Measurements from ENCODE around the gene FMN1. TPM values are rescaled to one million over a fixed set of nuclear protein-coding genes. Genes with fewer than 3 reads are reported as not detected.

Gene FMN1
- total RNA-seq, 2 donors from 2014 or later = 13.7 to 17.1 TPM

GRCh38 chr15:32859251-32859650, 335.3 kb downstream of the FMN1 start:
- ATAC-seq = no peak
- DNase-seq = no peak
- H3K4me3 ChIP-seq = no peak overlapping the region
- H3K27ac ChIP-seq = no peak overlapping the region
- TF ChIP-seq CTCF (IDR thresholded peaks at IDR 0.05) (no peak), POLR2A (IDR thresholded peaks at IDR 0.05) (no peak)
- no peaks in the 10 kb centered on the region for H3K27me3 ChIP-seq
- H3K36me3 ChIP-seq (replicated peaks in 1 of 2; ENCODE audit: insufficient read depth in 1 of 2, low read depth in 2 of 2) = no peaks in the 10 kb centered on the region
- H3K9me3 ChIP-seq = no peaks in the 10 kb centered on the region
- no peaks in the 10 kb centered on the region for H3K4me1 ChIP-seq
- WGBS, 2 donors = 86 to 89% methylated on average over 3 of the region's 3 CpGs
- intact Hi-C loops (cut with DNase I) = no loop called here

- TF ChIP-seq POLR2A (IDR thresholded peaks at IDR 0.05) (no peak), CTCF (IDR thresholded peaks at IDR 0.05) (no peak)
- Histone ChIP-seq H3K4me3 (no peak overlapping the region), H3K9me3 (no peaks in the 10 kb centered on the region), H3K27ac (no peak overlapping the region), H3K36me3 (replicated peaks in 1 of 2; ENCODE audit: insufficient read depth in 1 of 2, low read depth in 2 of 2) (no peaks in the 10 kb centered on the region), H3K4me1 (no peaks in the 10 kb centered on the region), H3K27me3 (no peaks in the 10 kb centered on the region)
- intact Hi-C loops (cut with DNase I) = no loop called here
- ATAC-seq (no peak), DNase-seq (no peak)
- WGBS, 2 donors = 59 to 89% methylated on average over 2 of the region's 2 CpGs
Measured at GRCh38 chr15:32857732-32858131, 336.8 kb downstream of the FMN1 start.

- no peaks in the 10 kb centered on the region for H3K9me3 ChIP-seq
- ATAC-seq = no peak
- no peak for DNase-seq
- no peaks in the 10 kb centered on the region for H3K4me1 ChIP-seq
- H3K27ac ChIP-seq = no peak overlapping the region
- H3K36me3 ChIP-seq (replicated peaks in 1 of 2; ENCODE audit: insufficient read depth in 1 of 2, low read depth in 2 of 2) = no peaks in the 10 kb centered on the region
- intact Hi-C loops (cut with DNase I) = no loop called here
- H3K27me3 ChIP-seq = no peaks in the 10 kb centered on the region
- TF ChIP-seq POLR2A (IDR thresholded peaks at IDR 0.05) (no peak), CTCF (IDR thresholded peaks at IDR 0.05) (no peak)
- H3K4me3 ChIP-seq = no peak overlapping the region
- 68 to 90% methylated on average over 4 of the region's 4 CpGs for WGBS, 2 donors
Measured at GRCh38 chr15:32856753-32857152, 337.8 kb downstream of the FMN1 start.

- H3K27me3 ChIP-seq = no peaks in the 10 kb centered on the region
- no peak for TF ChIP-seq POLR2A (IDR thresholded peaks at IDR 0.05)
- TF ChIP-seq CTCF (IDR thresholded peaks at IDR 0.05) = no peak
- no peaks in the 10 kb centered on the region for H3K9me3 ChIP-seq
- H3K27ac ChIP-seq = no peak overlapping the region
- no peaks in the 10 kb centered on the region for H3K4me1 ChIP-seq
- no peak overlapping the region for H3K4me3 ChIP-seq
- ATAC-seq (peak; percentile 47), DNase-seq (peak in 1 of 4 donors; percentile 22)
- intact Hi-C loops (cut with DNase I) = no loop called here
- no peaks in the 10 kb centered on the region for H3K36me3 ChIP-seq (replicated peaks in 1 of 2; ENCODE audit: insufficient read depth in 1 of 2, low read depth in 2 of 2)
Measured at GRCh38 chr15:32855942-32856341, 338.6 kb downstream of the FMN1 start.

GRCh38 chr15:32853592-32853991, 340.9 kb downstream of the FMN1 start:
- H3K27ac ChIP-seq = no peak overlapping the region

More at GRCh38 chr15:32853592-32853991, 340.9 kb downstream of the FMN1 start:
- Histone ChIP-seq H3K9me3 (no peaks in the 10 kb centered on the region), H3K4me3 (no peak overlapping the region), H3K36me3 (replicated peaks in 1 of 2; ENCODE audit: insufficient read depth in 1 of 2, low read depth in 2 of 2) (no peaks in the 10 kb centered on the region), H3K4me1 (no peaks in the 10 kb centered on the region), H3K27me3 (no peaks in the 10 kb centered on the region)
- ATAC-seq (no peak), DNase-seq (no peak)
- no peak for TF ChIP-seq POLR2A (IDR thresholded peaks at IDR 0.05)
- 89% methylated on average over 3 of the region's 3 CpGs for WGBS, 2 donors
- intact Hi-C loops (cut with DNase I) = no loop called here

All from body of pancreas (tissue), 4 donors.